ENCODE results near the gene ELOB. TPM values are rescaled to one million over a fixed set of nuclear protein-coding genes. Genes with fewer than 3 reads are reported as not detected.

ELOB gene
- total and polyA plus RNA-seq, 2 experiments from 2014 or later, result 180 to 606 TPM

GRCh38 chr16:2822158-2822495 lies 45.0 kb upstream of the ELOB start:
- H3K9me3 ChIP-seq (ENCODE audit: low read depth), result no peaks in the 10 kb centered on the region
- H3K36me3 ChIP-seq, result no peaks in the 10 kb centered on the region
- H3K27ac ChIP-seq, result no peak overlapping the region
- no peak for DNase-seq (ENCODE audit: low read depth in 1 of 2, low spot score in 1 of 2)
- no peak for TF ChIP-seq CTCF (IDR thresholded peaks at IDR 0.05; ENCODE audit: low read depth, low read length)
- H3K4me3 ChIP-seq, result no peak overlapping the region
- H3K27me3 ChIP-seq, result no peaks in the 10 kb centered on the region
- no peaks in the 10 kb centered on the region for H3K4me1 ChIP-seq (ENCODE audit: low read depth)

GRCh38 chr16:2821487-2822157 lies 44.5 kb upstream of the ELOB start:
- H3K36me3 ChIP-seq, result no peaks in the 10 kb centered on the region
- DNase-seq (ENCODE audit: low read depth in 1 of 2, low spot score in 1 of 2), result no peak
- no peaks in the 10 kb centered on the region for H3K9me3 ChIP-seq (ENCODE audit: low read depth)
- TF ChIP-seq CTCF (IDR thresholded peaks at IDR 0.05; ENCODE audit: low read depth, low read length), result no peak
- no peaks in the 10 kb centered on the region for H3K27me3 ChIP-seq
- H3K4me1 ChIP-seq (ENCODE audit: low read depth), result no peaks in the 10 kb centered on the region
- no peak overlapping the region for H3K4me3 ChIP-seq
- no peak overlapping the region for H3K27ac ChIP-seq

- no peaks in the 10 kb centered on the region for H3K9me3 ChIP-seq (ENCODE audit: low read depth)
- H3K4me3 ChIP-seq, result no peak overlapping the region
- no peaks in the 10 kb centered on the region for H3K4me1 ChIP-seq (ENCODE audit: low read depth)
- TF ChIP-seq CTCF (IDR thresholded peaks at IDR 0.05; ENCODE audit: low read depth, low read length), result no peak
- H3K27ac ChIP-seq, result no peak overlapping the region
- no peak for DNase-seq (ENCODE audit: low read depth in 1 of 2, low spot score in 1 of 2)
- H3K36me3 ChIP-seq, result no peaks in the 10 kb centered on the region
- H3K27me3 ChIP-seq, result no peaks in the 10 kb centered on the region
Observed at GRCh38 chr16:2820836-2821486, 43.9 kb upstream of the ELOB start.

GRCh38 chr16:2819939-2820835 lies 43.1 kb upstream of the ELOB start:
- Histone ChIP-seq H3K27ac (no peak overlapping the region), H3K9me3 (ENCODE audit: low read depth) (no peaks in the 10 kb centered on the region), H3K27me3 (no peaks in the 10 kb centered on the region), H3K4me1 (ENCODE audit: low read depth) (no peaks in the 10 kb centered on the region), H3K36me3 (no peaks in the 10 kb centered on the region), H3K4me3 (no peak overlapping the region)
- DNase-seq (ENCODE audit: low read depth in 1 of 2, low spot score in 1 of 2), result no peak
- TF ChIP-seq CTCF (IDR thresholded peaks at IDR 0.05; ENCODE audit: low read depth, low read length), result no peak

GRCh38 chr16:2819179-2819938 lies 42.3 kb upstream of the ELOB start:
- no peak for DNase-seq (ENCODE audit: low read depth in 1 of 2, low spot score in 1 of 2)
- TF ChIP-seq CTCF (IDR thresholded peaks at IDR 0.05; ENCODE audit: low read depth, low read length), result no peak

More at GRCh38 chr16:2819179-2819938, 42.3 kb upstream of the ELOB start:
- Histone ChIP-seq H3K27me3 (no peaks in the 10 kb centered on the region), H3K9me3 (ENCODE audit: low read depth) (no peaks in the 10 kb centered on the region), H3K36me3 (no peaks in the 10 kb centered on the region), H3K27ac (no peak overlapping the region), H3K4me1 (ENCODE audit: low read depth) (no peaks in the 10 kb centered on the region), H3K4me3 (no peak overlapping the region)

Data from cardiac muscle cell (in vitro differentiated cells and primary cell).